Activated naive CD4-positive, alpha-beta T cell treated with anti-CD3 and anti-CD28 coated beads for 36 hours (primary cell): Measurements from ENCODE around the gene CDK10. TPM values are rescaled to one million over a fixed set of nuclear protein-coding genes. Genes with fewer than 3 reads are reported as not detected.
A peak's percentile ranks its signal among the peaks of the same experiment; 100 is the strongest.

Experiments
- CTCF ChIA-PET: fragments of 350-600 bp; sonication (Branson Sonifier 250); formaldehyde crosslinking; loops from one replicate; lab custom pipeline; 2021; ENCODE audit warnings: antibody characterized with exemption; lab: Charles Lee
- DNase-seq: peaks from one replicate; pipeline ENCODE4 v3.0.0-alpha.2; 2020
- H3K27ac Mint-ChIP-seq: one replicate; pipeline ENCODE4 v1.8.0; 2021; ENCODE audit warnings: mild to moderate bottlenecking, mixed read lengths
- H3K27me3 Mint-ChIP-seq: one replicate; pipeline ENCODE4 v1.8.0; 2021; ENCODE audit warnings: low read depth, mixed read lengths
- H3K36me3 Mint-ChIP-seq: one replicate; pipeline ENCODE4 v1.8.0; 2021; ENCODE audit warnings: low read depth, mixed read lengths
- H3K4me1 Mint-ChIP-seq: one replicate; pipeline ENCODE4 v1.8.0; 2021; ENCODE audit warnings: low read depth, mixed read lengths
- H3K4me3 Mint-ChIP-seq: one replicate; pipeline ENCODE4 v1.8.0; 2021; ENCODE audit warnings: mild to moderate bottlenecking, moderate library complexity, mixed read lengths
- H3K9me3 Mint-ChIP-seq: one replicate; pipeline ENCODE4 v1.8.0; 2021; ENCODE audit warnings: mixed read lengths
- intact Hi-C: fragments of 100-400 bp; cut with micrococcal nuclease; formaldehyde crosslinking; loops from one replicate; pipeline ENCODE4 v1.15.1; 2023
- total RNA-seq, 2 experiments: library from RNA; stranded (reverse); gene quantifications; one replicate each; pipeline ENCODE4 v1.2.3, GENCODE V29; 2021

The CDK10 gene
- total RNA-seq, result 100 to 1,000 TPM; 128 to 158 TPM

GRCh38 chr16:89686520-89687091 is at the start of gene CDK10:
TSS of gene CDK10 (plus strand) at chr16:89686689. CDS start at chr16:89686711, 22 bp downstream.
- Mint-ChIP-seq H3K9me3 (no peaks in the 10 kb centered on the region), H3K36me3 (peaks cover 18% of the 10 kb centered on the region), H3K27me3 (no peaks in the 10 kb centered on the region), H3K27ac (peak within 1 kb of the TSS; percentile 89), H3K4me1 (peaks cover 15% of the 10 kb centered on the region), H3K4me3 (peak within 1 kb of the TSS; percentile 92)
- DNase-seq, result peak; percentile 86
- intact Hi-C loops, result loop anchor here (1.0 to 2.0 kb wide), 2 partner anchors 15 to 28 kb away; partner anchors contain the start of gene SPATA2L
- CTCF ChIA-PET, result interaction anchor here (0.7 to 1.4 kb wide), 4 partner anchors 13 to 111 kb away, joined by 3 to 5 read pairs (median 4); partner anchors contain the start of genes CPNE7 and SPATA2L

- no peaks in the 10 kb centered on the region for H3K9me3 Mint-ChIP-seq
- H3K4me3 Mint-ChIP-seq, result no peak overlapping the region
- H3K27me3 Mint-ChIP-seq, result peaks cover 3% of the 10 kb centered on the region
- intact Hi-C loops, result no loop called here
- DNase-seq, result no peak
- CTCF ChIA-PET, result interaction anchor here (0.6 kb wide), 1 partner anchor 175 kb away, joined by 3 read pairs; no protein-coding TSS in a partner anchor
- peaks cover 7% of the 10 kb centered on the region for H3K4me1 Mint-ChIP-seq
- H3K27ac Mint-ChIP-seq, result no peak overlapping the region
- no peaks in the 10 kb centered on the region for H3K36me3 Mint-ChIP-seq
These were observed 49.1 kb upstream of the CDK10 start for GRCh38 chr16:89637379-89637778.

- intact Hi-C loops, result no loop called here
- Mint-ChIP-seq H3K36me3 (no peaks in the 10 kb centered on the region), H3K4me3 (no peak overlapping the region), H3K27me3 (peaks cover 3% of the 10 kb centered on the region), H3K9me3 (no peaks in the 10 kb centered on the region), H3K4me1 (peaks cover 7% of the 10 kb centered on the region), H3K27ac (no peak overlapping the region)
- no peak for DNase-seq
- CTCF ChIA-PET, result no interaction called here
These were observed 48.0 kb upstream of the CDK10 start for GRCh38 chr16:89638455-89638854.

- CTCF ChIA-PET, result interaction anchor here (1.4 kb wide), 1 partner anchor 37 kb away, joined by 4 read pairs; no protein-coding TSS in a partner anchor
- intact Hi-C loops, result no loop called here
- Mint-ChIP-seq H3K4me1 (peaks cover 7% of the 10 kb centered on the region), H3K27me3 (peaks cover 3% of the 10 kb centered on the region), H3K36me3 (no peaks in the 10 kb centered on the region), H3K4me3 (no peak overlapping the region), H3K27ac (no peak overlapping the region), H3K9me3 (no peaks in the 10 kb centered on the region)
- DNase-seq, result no peak
These were observed 47.1 kb upstream of the CDK10 start for GRCh38 chr16:89639385-89639784.

GRCh38 chr16:89641458-89642119 is 44.9 kb upstream of the CDK10 start:
- intact Hi-C loops, result loop anchor here (1.0 to 5.0 kb wide), 2 partner anchors 39 to 67 kb away; no protein-coding TSS in a partner anchor
- DNase-seq, result no peak
- Mint-ChIP-seq H3K4me3 (no peak overlapping the region), H3K9me3 (no peaks in the 10 kb centered on the region), H3K36me3 (peaks cover 5% of the 10 kb centered on the region), H3K27ac (no peak overlapping the region), H3K4me1 (peaks cover 7% of the 10 kb centered on the region), H3K27me3 (no peaks in the 10 kb centered on the region)
- CTCF ChIA-PET, result interaction anchor here (0.6 to 2.0 kb wide), 6 partner anchors 9 to 273 kb away, joined by 3 to 6 read pairs (median 4); no protein-coding TSS in a partner anchor

- peaks cover 5% of the 10 kb centered on the region for H3K36me3 Mint-ChIP-seq
- no peak overlapping the region for H3K4me3 Mint-ChIP-seq
- intact Hi-C loops, result loop anchor here (5.0 kb wide), 1 partner anchor 40 kb away; no protein-coding TSS in a partner anchor
- no peak for DNase-seq
- H3K9me3 Mint-ChIP-seq, result no peaks in the 10 kb centered on the region
- CTCF ChIA-PET, result interaction anchor here (1.0 to 1.3 kb wide), 3 partner anchors 29 to 67 kb away, joined by 3 to 4 read pairs (median 3); partner anchors contain the start of genes CPNE7 and SPATA2L
- H3K27ac Mint-ChIP-seq, result no peak overlapping the region
- peaks cover 7% of the 10 kb centered on the region for H3K4me1 Mint-ChIP-seq
- H3K27me3 Mint-ChIP-seq, result no peaks in the 10 kb centered on the region
These were observed 43.9 kb upstream of the CDK10 start for GRCh38 chr16:89642574-89642973.

- no peaks in the 10 kb centered on the region for H3K9me3 Mint-ChIP-seq
- CTCF ChIA-PET, result interaction anchor here (1.1 kb wide), 1 partner anchor 68 kb away, joined by 4 read pairs; the partner anchor contains the start of gene CPNE7
- no peaks in the 10 kb centered on the region for H3K27me3 Mint-ChIP-seq
- no peak overlapping the region for H3K27ac Mint-ChIP-seq
- peaks cover 7% of the 10 kb centered on the region for H3K36me3 Mint-ChIP-seq
- no peak overlapping the region for H3K4me3 Mint-ChIP-seq
- no peak for DNase-seq
- peaks cover 7% of the 10 kb centered on the region for H3K4me1 Mint-ChIP-seq
- intact Hi-C loops, result loop anchor here (5.0 kb wide), 1 partner anchor 42 kb away; no protein-coding TSS in a partner anchor
These were observed 42.7 kb upstream of the CDK10 start for GRCh38 chr16:89643769-89644300.

GRCh38 chr16:89645122-89645521 is 41.4 kb upstream of the CDK10 start:
- Mint-ChIP-seq H3K27ac (no peak overlapping the region), H3K9me3 (no peaks in the 10 kb centered on the region), H3K27me3 (no peaks in the 10 kb centered on the region), H3K4me3 (no peak overlapping the region), H3K36me3 (peaks cover 13% of the 10 kb centered on the region), H3K4me1 (peaks cover 7% of the 10 kb centered on the region)
- no peak for DNase-seq
- intact Hi-C loops, result no loop called here
- CTCF ChIA-PET, result interaction anchor here (0.6 kb wide), 1 partner anchor 47 kb away, joined by 3 read pairs; no protein-coding TSS in a partner anchor

- Mint-ChIP-seq H3K27me3 (no peaks in the 10 kb centered on the region), H3K9me3 (no peaks in the 10 kb centered on the region), H3K27ac (no peak overlapping the region), H3K4me1 (no peaks in the 10 kb centered on the region), H3K4me3 (no peak overlapping the region), H3K36me3 (peaks cover 14% of the 10 kb centered on the region)
- intact Hi-C loops, result no loop called here
- no peak for DNase-seq
- CTCF ChIA-PET, result no interaction called here
These were observed 40.2 kb upstream of the CDK10 start for GRCh38 chr16:89646270-89646669.

GRCh38 chr16:89646906-89647305 is 39.6 kb upstream of the CDK10 start:
- Mint-ChIP-seq H3K4me1 (no peaks in the 10 kb centered on the region), H3K4me3 (no peak overlapping the region), H3K27ac (no peak overlapping the region), H3K27me3 (no peaks in the 10 kb centered on the region), H3K9me3 (no peaks in the 10 kb centered on the region), H3K36me3 (peaks cover 14% of the 10 kb centered on the region)
- CTCF ChIA-PET, result no interaction called here
- DNase-seq, result no peak
- intact Hi-C loops, result no loop called here

- intact Hi-C loops, result loop anchor here (10.0 kb wide), 1 partner anchor 407 kb away; no protein-coding TSS in a partner anchor
- H3K9me3 Mint-ChIP-seq, result no peaks in the 10 kb centered on the region
- CTCF ChIA-PET, result no interaction called here
- DNase-seq, result no peak
- peaks cover 21% of the 10 kb centered on the region for H3K4me1 Mint-ChIP-seq
- H3K36me3 Mint-ChIP-seq, result peaks cover 11% of the 10 kb centered on the region
- H3K4me3 Mint-ChIP-seq, result no peak overlapping the region
- no peaks in the 10 kb centered on the region for H3K27me3 Mint-ChIP-seq
- no peak overlapping the region for H3K27ac Mint-ChIP-seq
These were observed 34.9 kb upstream of the CDK10 start for GRCh38 chr16:89651584-89651983.

GRCh38 chr16:89653656-89654295 is 32.7 kb upstream of the CDK10 start:
- no peak for DNase-seq
- no peak overlapping the region for H3K4me3 Mint-ChIP-seq
- no peak overlapping the region for H3K27ac Mint-ChIP-seq
- H3K27me3 Mint-ChIP-seq, result no peaks in the 10 kb centered on the region
- intact Hi-C loops, result loop anchor here (10.0 kb wide), 1 partner anchor 409 kb away; no protein-coding TSS in a partner anchor
- no peaks in the 10 kb centered on the region for H3K9me3 Mint-ChIP-seq
- peaks cover 29% of the 10 kb centered on the region for H3K4me1 Mint-ChIP-seq
- CTCF ChIA-PET, result interaction anchor here (1.5 kb wide), 1 partner anchor 46 kb away, joined by 6 read pairs; no protein-coding TSS in a partner anchor
- peaks cover 14% of the 10 kb centered on the region for H3K36me3 Mint-ChIP-seq
